ENCODE results near the gene CYP27B1.
"Not testable (repeated sequence)": the region's sequence is repeated elsewhere in the genome, so short reads cannot be mapped to it uniquely, and the experiment has no call there.

Gene CYP27B1

GRCh38 chr12:57720606-57721595 lies 46.0 kb downstream of the CYP27B1 start:
- no peak for DNase-seq

DNA sequence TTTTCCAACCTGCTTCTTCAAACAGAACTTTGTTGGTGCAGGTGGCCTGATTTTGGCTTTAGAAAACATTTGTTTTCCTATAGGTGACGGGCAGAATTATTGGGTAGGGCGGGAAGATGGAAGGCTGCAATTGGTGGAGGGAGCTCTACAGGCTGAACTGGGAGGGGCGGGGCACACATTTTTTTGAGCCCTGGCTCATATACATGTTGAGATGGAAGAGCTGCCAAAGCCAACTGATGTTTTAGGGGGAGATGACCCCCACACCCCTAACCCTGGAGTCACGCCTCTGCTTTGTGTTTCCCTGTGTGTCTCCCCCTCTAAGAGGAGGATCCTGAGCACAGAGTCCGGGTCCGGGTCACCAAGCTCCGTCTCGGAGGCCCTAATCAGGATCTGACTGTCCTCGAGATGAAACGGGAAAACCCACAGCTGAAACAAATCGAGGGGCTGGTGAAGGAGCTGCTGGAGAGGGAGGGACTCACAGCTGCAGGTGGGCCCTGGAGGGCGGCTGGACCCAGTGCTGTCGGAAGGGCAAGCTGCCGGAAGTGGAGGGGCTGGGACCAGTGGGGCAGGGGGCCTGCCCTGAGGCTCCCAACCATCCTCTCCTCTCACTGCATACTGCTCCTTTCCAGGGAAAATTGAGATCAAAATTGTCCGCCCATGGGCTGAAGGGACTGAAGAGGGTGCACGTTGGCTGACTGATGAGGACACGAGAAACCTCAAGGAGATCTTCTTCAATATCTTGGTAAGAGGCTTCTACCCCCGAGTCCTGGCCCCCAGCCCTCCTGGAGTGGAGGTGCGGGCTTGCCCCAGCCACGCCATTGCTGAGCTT lies 46.9 kb downstream of the CYP27B1 start:
- no peak for DNase-seq

GRCh38 chr12:57718641-57719528 lies 48.0 kb downstream of the CYP27B1 start:
- no peak for DNase-seq

GRCh38 chr12:57717846-57718640 lies 48.8 kb downstream of the CYP27B1 start:
- no peak for DNase-seq

DNA sequence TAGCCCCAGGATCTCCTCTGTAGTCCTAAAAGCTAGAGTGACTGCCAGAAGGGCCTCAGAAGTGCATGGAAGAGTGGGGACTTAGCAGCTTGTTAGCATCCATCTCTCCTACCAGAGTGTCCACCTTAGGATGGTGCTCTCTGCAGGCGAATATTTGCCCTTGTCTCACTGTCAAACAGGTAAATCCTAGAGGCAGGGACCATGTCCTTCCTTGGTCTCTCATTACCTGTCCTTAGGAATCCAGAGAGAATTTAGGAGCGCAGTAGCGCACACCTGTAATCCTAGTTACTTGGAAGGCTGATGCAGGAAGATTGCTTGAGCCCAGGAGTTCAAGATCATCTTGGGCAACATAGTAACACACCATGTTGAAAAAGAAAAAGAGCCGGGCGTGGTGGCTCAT lies 49.7 kb downstream of the CYP27B1 start:
- no peak for DNase-seq

GRCh38 chr12:57716305-57716704 lies 50.6 kb downstream of the CYP27B1 start:
- no peak for DNase-seq

DNA sequence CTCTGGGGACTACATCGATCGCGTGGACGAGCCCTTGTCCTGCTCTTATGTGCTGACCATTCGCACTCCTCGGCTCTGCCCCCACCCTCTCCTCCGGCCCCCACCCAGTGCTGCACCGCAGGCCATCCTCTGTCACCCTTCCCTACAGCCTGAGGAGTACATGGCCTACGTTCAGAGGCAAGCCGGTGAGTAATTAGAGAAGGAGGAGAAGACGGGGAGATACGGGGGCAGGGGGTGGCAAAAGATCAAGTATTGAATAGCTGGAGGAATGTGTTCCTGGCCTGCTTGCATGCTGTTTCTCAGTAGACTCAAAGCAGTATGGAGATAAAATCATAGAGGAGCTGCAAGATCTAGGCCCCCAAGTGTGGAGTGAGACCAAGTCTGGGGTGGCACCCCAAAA lies 51.1 kb downstream of the CYP27B1 start:
- no peak for DNase-seq

- not testable (repeated sequence) for DNase-seq
Measured at GRCh38 chr12:57715036-57715748, 51.7 kb downstream of the CYP27B1 start.

- DNase-seq = no peak
Measured at GRCh38 chr12:57713209-57713608, 53.7 kb downstream of the CYP27B1 start.

GRCh38 chr12:57712701-57713100 lies 54.2 kb downstream of the CYP27B1 start:
- DNase-seq = no peak
